Heart left ventricle (tissue), 16 donors: ENCODE measurements around the gene MED10. TPM values are rescaled to one million over a fixed set of nuclear protein-coding genes. Genes with fewer than 3 reads are reported as not detected.

Experiments used
- ATAC-seq, 4 donors: fragments of 200-7000 bp; cut with Tn5 transposase; one replicate each; pipeline ENCODE4 v1.9.1; 2020 to 2022; ENCODE audit warnings: moderate library complexity in 4 of 4, mild to moderate bottlenecking in 3 of 4, moderate number of reproducible peaks in 1 of 4
- DNase-seq, 5 donors: peaks; one replicate each; pipeline ENCODE4 v3.0.0-alpha.2; 2020
- H3K27ac ChIP-seq, 12 donors: fragments of 200-600 bp; sonication (generic) in 4 of 12; one replicate each; pipeline versions ENCODE4 v1.5.0 to v1.8.0; 2016 to 2022; ENCODE audit warnings: mild to moderate bottlenecking in 2 of 12
- H3K27me3 ChIP-seq, 9 donors: fragments of 200-600 bp; sonication (generic) in 2 of 9; one replicate each; pipeline versions ENCODE4 v1.5.1 to v1.8.0; 2016 to 2022; ENCODE audit warnings: mild to moderate bottlenecking in 3 of 9
- H3K36me3 ChIP-seq, 9 donors: fragments of 200-600 bp; sonication (generic) in 2 of 9; one replicate each; pipeline versions ENCODE4 v1.5.0 to v1.8.0; 2018 to 2022; ENCODE audit warnings: mild to moderate bottlenecking in 2 of 9
- H3K4me1 ChIP-seq, 12 donors: fragments of 200-600 bp; sonication (generic) in 4 of 12; one replicate each; pipeline versions ENCODE4 v1.5.0 to v1.8.0; 2016 to 2022; ENCODE audit warnings: mild to moderate bottlenecking in 3 of 12
- H3K4me3 ChIP-seq, 12 donors: fragments of 200-600 bp; sonication (generic) in 4 of 12; one replicate each; pipeline versions ENCODE4 v1.5.0 to v1.8.0; 2017 to 2022; ENCODE audit warnings: mild to moderate bottlenecking in 9 of 12, moderate library complexity in 4 of 12
- H3K9me3 ChIP-seq, 12 donors: fragments of 200-600 bp; sonication (generic) in 4 of 12; one replicate each; pipeline versions ENCODE4 v1.5.0 to v1.8.0; 2016 to 2022; ENCODE audit warnings: mild to moderate bottlenecking in 1 of 12
- CTCF ChIP-seq, 12 donors: fragments of 200-600 bp; sonication (generic) in 4 of 12; IDR thresholded peaks; one replicate each; pipeline versions ENCODE4 v1.5.0 to v1.8.0; 2018 to 2022; ENCODE audit warnings: antibody characterized with exemption in 12 of 12, mild to moderate bottlenecking in 5 of 12
- POLR2A ChIP-seq, 2 donors: fragments of 450-650 bp; IDR thresholded peaks; one replicate each; pipeline ENCODE4 v1.6.1; 2017; ENCODE audit warnings: antibody characterized with exemption in 2 of 2, mild to moderate bottlenecking in 2 of 2, moderate library complexity in 2 of 2
- WGBS, 4 donors: extraction: QIAGEN DNeasy Blood & Tissue Kit in 2 of 4; methylation state at CpG; one replicate each; pipeline versions ENCODE4 v1.1.5 to v1.1.7; 2013 to 2018; 5-methylcytosine and 5-hydroxymethylcytosine counted together
- intact Hi-C, 10 donors: fragments of 100-400 bp; cut with DNase I; formaldehyde crosslinking; loops; one replicate each; pipeline versions ENCODE4 v1.11.1 to v1.14.2; 2022
- polyA plus RNA-seq, 2 donors: library from polyadenylated mRNA; stranded (reverse); fragments of 200-250 nt; gene quantifications; one replicate each; pipeline ENCODE4 v1.2.3, GENCODE V29; 2013
- total RNA-seq, 9 donors: library from RNA; depleted of rRNA in 2 of 9; stranded (reverse); fragments of >200 nt in 2 of 9; fragmentation: NEBNext Ultra II Directional in 3 of 9; extraction: Animal tissue kit (Norgen Biotek cat#: 25700) in 3 of 9; gene quantifications; one replicate each; pipeline versions ENCODE4 v1.1.0 to v1.2.4, GENCODE V29; 2016 to 2023
- donor health status: ischemic (EF 13 %, LVEDD 7.1; RV severe dilation, severe dysfunction).
- donor health status: healthy with polysubstance abuse.
- donor health status: DM: no; HTN: yes; CAD: no.
- donor health status: DM: no; HTN: no; CAD: no.
- donor health status: ischemic (EF 25% LVEDD 6.9; RV normal size, moderate dysfunction).
- donor health status: ischemic (EF 25% LVEDD 5.7; RV mildly dilated, moderate dysfunction).
- donor health status: healthy.
- donor health status: DM: yes; HTN: yes; CAD: no.
- donor health status: ischemic (EF 35%, LVEDD 5.7; RV mildly dilated, moderate dysfunction).
- donor health status: nonischemic (EF 11% LVEDD 7.7; RV severe dilation, severe dysfunction).
- donor health status: DM: yes; HTN: yes; CAD: no.
- donor health status: PGD.
- donor health status: ischemic (EF 29% LVEDD 5.4; RV normal size, mild dysfunction).
- donor health status: nonischemic (EF 23%, LVEDD 6.1; RV moderate dilation, normal function).

Gene MED10
- total and polyA plus RNA-seq, 11 donors: 13.2 to 51.9 (median 23.9) TPM

GRCh38 chr5:6394429-6395101, 16.2 kb upstream of the MED10 start:
- intact Hi-C loops: no loop called here
- H3K27ac ChIP-seq: no peak overlapping the region

GRCh38 chr5:6393596-6394194, 15.3 kb upstream of the MED10 start:
- 80 to 85% (median 83%) methylated on average over 2 of the region's 2 CpGs for WGBS, 4 donors
- Histone ChIP-seq H3K4me1 (no peaks in the 10 kb centered on the region), H3K27me3 (peaks cover 0 to 10% (median 0%) of the 10 kb centered on the region in 9 donors), H3K4me3 (no peak overlapping the region), H3K9me3 (peaks cover 0 to 9% (median 0%) of the 10 kb centered on the region in 12 donors), H3K27ac (no peak overlapping the region), H3K36me3 (no peaks in the 10 kb centered on the region)
- intact Hi-C loops: no loop called here
- ATAC-seq: no peak
- DNase-seq: no peak
- TF ChIP-seq CTCF (IDR thresholded peaks at IDR 0.05) (no peak), POLR2A (IDR thresholded peaks at IDR 0.05) (no peak)

More at GRCh38 chr5:6394429-6395101, 16.2 kb upstream of the MED10 start:
- Histone ChIP-seq H3K27me3 (peaks cover 0 to 10% (median 0%) of the 10 kb centered on the region in 9 donors), H3K4me1 (no peaks in the 10 kb centered on the region), H3K4me3 (no peak overlapping the region), H3K9me3 (peaks cover 0 to 9% (median 0%) of the 10 kb centered on the region in 12 donors), H3K36me3 (no peaks in the 10 kb centered on the region)
- TF ChIP-seq POLR2A (IDR thresholded peaks at IDR 0.05) (no peak), CTCF (IDR thresholded peaks at IDR 0.05) (no peak)
- DNase-seq (no peak), ATAC-seq (no peak)
- 79 to 90% (median 88%) methylated on average over 12 of the region's 12 CpGs for WGBS, 4 donors

DNA sequence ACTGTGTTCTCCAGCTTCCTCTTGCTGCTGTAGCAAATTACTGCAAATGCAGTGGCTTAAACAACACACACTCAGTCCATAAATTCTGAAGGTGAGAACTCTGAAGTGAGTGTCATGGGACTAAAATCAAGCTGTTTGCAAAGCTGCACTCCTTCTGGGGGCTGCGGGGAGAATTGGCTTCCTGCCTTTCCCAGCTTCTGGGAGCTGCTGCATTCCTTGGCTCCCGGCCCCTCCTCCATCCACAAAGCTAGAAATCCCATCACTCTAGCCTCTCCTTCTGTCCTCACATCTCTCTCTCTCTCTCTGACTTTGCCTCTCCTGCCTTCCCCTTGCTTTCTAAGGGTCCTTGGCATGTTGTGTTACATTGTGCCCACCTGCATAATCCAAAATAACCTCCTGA, 14.2 kb upstream of the MED10 start:
- intact Hi-C loops: no loop called here
- Histone ChIP-seq H3K27me3 (peaks cover 0 to 10% (median 0%) of the 10 kb centered on the region in 9 donors), H3K27ac (no peak overlapping the region), H3K36me3 (no peaks in the 10 kb centered on the region), H3K9me3 (peaks cover 0 to 1% (median 0%) of the 10 kb centered on the region in 12 donors), H3K4me1 (no peaks in the 10 kb centered on the region), H3K4me3 (no peak overlapping the region)
- no peak for ATAC-seq
- TF ChIP-seq POLR2A (IDR thresholded peaks at IDR 0.05) (no peak), CTCF (IDR thresholded peaks at IDR 0.05) (no peak)
- 31 to 52% (median 33%) methylated on average over 2 of the region's 2 CpGs for WGBS, 4 donors
- DNase-seq: no peak

DNA sequence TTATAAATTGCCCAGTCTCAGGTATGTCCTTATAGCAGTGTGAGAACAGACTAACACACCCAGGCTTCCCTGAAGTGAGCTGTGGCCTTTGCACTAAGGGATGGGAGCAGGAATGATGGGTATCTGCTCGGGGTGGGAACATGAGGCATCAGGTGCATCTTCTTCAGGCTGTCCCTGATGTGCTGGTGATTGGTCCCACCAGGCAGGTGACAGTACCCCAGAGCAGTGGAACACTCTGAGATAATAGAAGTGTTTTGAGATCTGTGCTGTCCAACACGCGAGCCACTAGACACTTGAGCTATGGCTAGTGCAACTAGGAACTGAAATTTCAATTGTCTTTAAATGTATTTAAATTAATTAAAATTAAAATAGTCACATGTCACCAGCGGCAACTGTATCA, 12.8 kb upstream of the MED10 start:
- H3K27ac ChIP-seq: no peak overlapping the region
- H3K36me3 ChIP-seq: no peaks in the 10 kb centered on the region
- DNase-seq (no peak), ATAC-seq (no peak)
- peaks cover 0 to 10% (median 0%) of the 10 kb centered on the region in 9 donors for H3K27me3 ChIP-seq
- intact Hi-C loops: no loop called here
- 72 to 88% (median 77%) methylated on average over 4 of the region's 4 CpGs for WGBS, 4 donors
- H3K9me3 ChIP-seq: no peaks in the 10 kb centered on the region
- H3K4me1 ChIP-seq: no peaks in the 10 kb centered on the region
- no peak for TF ChIP-seq CTCF (IDR thresholded peaks at IDR 0.05)
- no peak for TF ChIP-seq POLR2A (IDR thresholded peaks at IDR 0.05)
- H3K4me3 ChIP-seq: no peak overlapping the region
